SU-DHL-6 (cell line): Measurements from ENCODE around the gene GPRC5B.

Experiments
- H2AFZ ChIP-seq: fragments of 200-600 bp; sonication (generic); 2 replicates; pipeline ENCODE4 v1.6.1; 2014; ENCODE audit warnings: low read depth, mild to moderate bottlenecking, moderate library complexity, mixed read lengths, antibody characterized with exemption, low read length; ENCODE audit not compliant: severe bottlenecking
- H3F3A ChIP-seq: fragments of 200-600 bp; shearing (Covaris generic); 2 replicates; pipeline ENCODE4 v1.6.0; 2016; ENCODE audit warnings: antibody characterized with exemption, mild to moderate bottlenecking; ENCODE audit not compliant: insufficient read depth
- H3K27ac ChIP-seq: fragments of 200-600 bp; sonication (generic); 2 replicates; pipeline ENCODE4 v1.5.1; 2016; ENCODE audit warnings: low read depth, mild to moderate bottlenecking, low read length, moderate library complexity, mixed read lengths
- H3K27me3 ChIP-seq: fragments of 200-600 bp; sonication (generic), shearing (Covaris generic); 2 replicates; pipeline ENCODE4 v1.6.0; 2014; ENCODE audit warnings: mild to moderate bottlenecking, low read length
- H3K36me3 ChIP-seq: fragments of 200-600 bp; sonication (generic); 2 replicates; pipeline ENCODE4 v1.6.1; 2014; ENCODE audit warnings: mild to moderate bottlenecking, low read length, mixed read lengths
- H3K4me2 ChIP-seq: fragments of 300-600, 200-600 bp; shearing (Covaris generic), sonication (generic); 2 replicates; pipeline ENCODE4 v1.6.0; 2014; ENCODE audit warnings: low read length, low read depth, mild to moderate bottlenecking; ENCODE audit not compliant: poor library complexity, severe bottlenecking
- H3K4me3 ChIP-seq: fragments of 200-600 bp; sonication (generic); 2 replicates; pipeline ENCODE4 v1.5.1; 2014; ENCODE audit warnings: antibody characterized with exemption, low read length, mild to moderate bottlenecking, mixed read lengths; ENCODE audit not compliant: insufficient read depth, poor library complexity, severe bottlenecking
- H3K79me2 ChIP-seq: fragments of 200-600 bp; sonication (generic); 2 replicates; pipeline ENCODE4 v1.6.1; 2014; ENCODE audit warnings: mild to moderate bottlenecking, low read length, moderate library complexity; ENCODE audit not compliant: insufficient read depth
- H3K9ac ChIP-seq: fragments of 200-600 bp; sonication (generic); 2 replicates; pipeline ENCODE4 v1.7.0; 2014; ENCODE audit warnings: mild to moderate bottlenecking, low read length
- H3K9me2 ChIP-seq: fragments of 200-600 bp; sonication (generic); replicated peaks from 2 replicates; pipeline ENCODE4 v1.6.1; 2014; ENCODE audit warnings: low read length; ENCODE audit not compliant: insufficient read depth
- H3K9me3 ChIP-seq: fragments of 200-600 bp; sonication (generic); 2 replicates; pipeline ENCODE4 v1.6.1; 2014; ENCODE audit warnings: low read length, mixed read lengths; ENCODE audit not compliant: insufficient read depth
- H4K20me1 ChIP-seq: fragments of 200-600 bp; sonication (generic); 2 replicates; pipeline ENCODE4 v1.6.1; 2014; ENCODE audit warnings: low read depth, mild to moderate bottlenecking, antibody characterized with exemption, low read length, moderate library complexity, mixed read lengths
- EZH2phosphoT487 ChIP-seq: fragments of 200-600 bp; sonication (generic), shearing (Covaris generic); conservative IDR thresholded peaks from 2 replicates; pipeline ENCODE4 v1.6.1; 2018; ENCODE audit warnings: mild to moderate bottlenecking, antibody characterized with exemption, low read length, moderate library complexity, mixed read lengths
- TF ChIP-seq, protein P1 (sequence below): fragments of 200-600 bp; sonication (generic); IDR thresholded peaks from one replicate; pipeline ENCODE4 v1.5.1; 2017; ENCODE audit warnings: antibody characterized with exemption, mild to moderate bottlenecking, low read length, moderate library complexity; ENCODE audit not compliant: insufficient read depth, poor library complexity, severe bottlenecking

GPRC5B gene

GRCh38 chr16:19898166-19898565 lies 13.5 kb upstream of the GPRC5B start:
- Histone ChIP-seq H3K4me2 (no peak overlapping the region), H3K27ac (no peak overlapping the region), H3F3A (no peaks in the 10 kb centered on the region), H4K20me1 (no peaks in the 10 kb centered on the region), H3K36me3 (no peaks in the 10 kb centered on the region), H2AFZ (no peak overlapping the region), H3K9ac (no peak overlapping the region), H3K9me2 (no peaks in the 10 kb centered on the region), H3K9me3 (no peaks in the 10 kb centered on the region), H3K27me3 (no peaks in the 10 kb centered on the region), H3K4me3 (no peak overlapping the region), H3K79me2 (no peaks in the 10 kb centered on the region)
- TF ChIP-seq, protein P1, sequence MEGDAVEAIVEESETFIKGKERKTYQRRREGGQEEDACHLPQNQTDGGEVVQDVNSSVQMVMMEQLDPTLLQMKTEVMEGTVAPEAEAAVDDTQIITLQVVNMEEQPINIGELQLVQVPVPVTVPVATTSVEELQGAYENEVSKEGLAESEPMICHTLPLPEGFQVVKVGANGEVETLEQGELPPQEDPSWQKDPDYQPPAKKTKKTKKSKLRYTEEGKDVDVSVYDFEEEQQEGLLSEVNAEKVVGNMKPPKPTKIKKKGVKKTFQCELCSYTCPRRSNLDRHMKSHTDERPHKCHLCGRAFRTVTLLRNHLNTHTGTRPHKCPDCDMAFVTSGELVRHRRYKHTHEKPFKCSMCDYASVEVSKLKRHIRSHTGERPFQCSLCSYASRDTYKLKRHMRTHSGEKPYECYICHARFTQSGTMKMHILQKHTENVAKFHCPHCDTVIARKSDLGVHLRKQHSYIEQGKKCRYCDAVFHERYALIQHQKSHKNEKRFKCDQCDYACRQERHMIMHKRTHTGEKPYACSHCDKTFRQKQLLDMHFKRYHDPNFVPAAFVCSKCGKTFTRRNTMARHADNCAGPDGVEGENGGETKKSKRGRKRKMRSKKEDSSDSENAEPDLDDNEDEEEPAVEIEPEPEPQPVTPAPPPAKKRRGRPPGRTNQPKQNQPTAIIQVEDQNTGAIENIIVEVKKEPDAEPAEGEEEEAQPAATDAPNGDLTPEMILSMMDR: no peak
- TF ChIP-seq EZH2phosphoT487: no peak

DNA sequence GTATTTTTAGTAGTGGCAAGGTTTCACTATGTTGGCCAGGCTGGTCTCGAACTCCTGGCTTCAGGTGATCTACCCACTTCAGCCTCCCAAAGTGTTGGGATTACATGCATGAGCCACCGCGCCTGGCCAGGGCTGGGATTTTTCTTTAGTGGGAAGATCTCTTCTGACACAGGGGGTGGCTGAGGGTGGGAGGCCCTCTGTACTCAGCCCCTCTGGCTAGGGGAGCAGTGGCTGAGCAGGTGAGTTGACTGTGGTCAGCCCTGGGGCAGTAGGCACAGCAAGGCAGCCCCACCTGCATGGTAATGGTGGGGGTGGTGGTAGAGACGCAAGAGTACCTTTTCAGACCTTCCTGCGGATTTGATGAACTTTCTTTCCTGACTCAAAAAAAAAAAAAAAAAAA lies 12.3 kb upstream of the GPRC5B start:
- Histone ChIP-seq H3K4me2 (no peak overlapping the region), H3K9me3 (no peaks in the 10 kb centered on the region), H3F3A (no peaks in the 10 kb centered on the region), H2AFZ (no peak overlapping the region), H3K27ac (no peak overlapping the region), H3K79me2 (no peaks in the 10 kb centered on the region), H4K20me1 (no peaks in the 10 kb centered on the region), H3K9ac (no peak overlapping the region), H3K27me3 (no peaks in the 10 kb centered on the region), H3K4me3 (no peak overlapping the region), H3K36me3 (no peaks in the 10 kb centered on the region), H3K9me2 (no peaks in the 10 kb centered on the region)
- TF ChIP-seq, protein P1: no peak
- TF ChIP-seq EZH2phosphoT487: no peak

DNA sequence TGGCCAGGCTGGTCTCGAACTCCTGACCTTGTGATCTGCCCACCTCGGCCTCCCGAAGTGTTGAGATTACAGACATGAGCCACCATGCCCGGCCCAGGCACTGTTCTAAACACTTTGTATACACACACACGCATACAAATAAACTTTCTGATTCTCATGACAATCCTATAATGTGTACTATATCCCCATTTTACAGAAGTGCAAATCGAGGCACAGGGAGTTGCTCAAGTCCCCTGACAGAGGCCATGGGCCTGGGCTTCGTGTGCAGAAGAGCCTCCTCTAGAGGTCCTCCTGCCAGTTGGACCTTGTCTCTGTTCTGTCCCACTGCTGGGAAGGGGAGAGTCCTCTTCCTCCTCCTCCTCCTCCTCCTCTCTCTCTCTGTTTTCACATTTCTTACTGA lies 9.9 kb upstream of the GPRC5B start:
- Histone ChIP-seq H3K79me2 (no peaks in the 10 kb centered on the region), H3K4me3 (no peak overlapping the region), H3K9me3 (no peaks in the 10 kb centered on the region), H2AFZ (no peak overlapping the region), H3K27ac (no peak overlapping the region), H3K36me3 (no peaks in the 10 kb centered on the region), H3K4me2 (no peak overlapping the region), H3K9me2 (no peaks in the 10 kb centered on the region), H3K27me3 (no peaks in the 10 kb centered on the region), H4K20me1 (no peaks in the 10 kb centered on the region), H3K9ac (no peak overlapping the region), H3F3A (no peaks in the 10 kb centered on the region)
- TF ChIP-seq, protein P1: no peak
- no peak for TF ChIP-seq EZH2phosphoT487

- no peak overlapping the region for H2AFZ ChIP-seq
- TF ChIP-seq, protein P1: no peak
- no peak for TF ChIP-seq EZH2phosphoT487
- H4K20me1 ChIP-seq: no peaks in the 10 kb centered on the region
- H3K9me2 ChIP-seq: no peaks in the 10 kb centered on the region
- no peaks in the 10 kb centered on the region for H3K36me3 ChIP-seq
- H3K4me2 ChIP-seq: no peak overlapping the region
- H3K27me3 ChIP-seq: no peaks in the 10 kb centered on the region
- no peak overlapping the region for H3K4me3 ChIP-seq
- H3F3A ChIP-seq: no peaks in the 10 kb centered on the region
- H3K9ac ChIP-seq: no peak overlapping the region
- H3K79me2 ChIP-seq: no peaks in the 10 kb centered on the region
- H3K27ac ChIP-seq: no peak overlapping the region
- no peaks in the 10 kb centered on the region for H3K9me3 ChIP-seq
Measured at GRCh38 chr16:19892902-19893301, 8.3 kb upstream of the GPRC5B start.
